Activated CD8-positive, alpha-beta T cell treated with anti-CD3 and anti-CD28 coated beads for 36 hours (primary cell): ENCODE measurements around the gene C1QTNF6. TPM values are rescaled to one million over a fixed set of nuclear protein-coding genes. Genes with fewer than 3 reads are reported as not detected.

Experiments
- ATAC-seq: fragments of 200-7000 bp; cut with Tn5 transposase; one replicate; pipeline ENCODE4 v1.10.0; 2021; ENCODE audit warnings: mild to moderate bottlenecking, moderate library complexity
- CTCF ChIA-PET: fragments of 350-600 bp; sonication (Branson Sonifier 250); formaldehyde crosslinking; loops from one replicate; lab custom pipeline; 2021; ENCODE audit warnings: antibody characterized with exemption; lab: Charles Lee
- POLR2A ChIA-PET: fragments of 350-600 bp; sonication (Branson Sonifier 250); formaldehyde crosslinking; loops from one replicate; lab custom pipeline; 2021; ENCODE audit warnings: antibody characterized with exemption; lab: Charles Lee
- DNase-seq: peaks from one replicate; pipeline ENCODE4 v3.0.0-alpha.2; 2020
- H3K27ac Mint-ChIP-seq: one replicate; pipeline ENCODE4 v1.8.0; 2021; ENCODE audit warnings: mild to moderate bottlenecking, mixed read lengths
- H3K27me3 Mint-ChIP-seq: one replicate; pipeline ENCODE4 v1.8.0; 2021; ENCODE audit warnings: mixed read lengths
- H3K36me3 Mint-ChIP-seq: one replicate; pipeline ENCODE4 v1.8.0; 2021; ENCODE audit warnings: low read depth, mixed read lengths
- H3K4me1 Mint-ChIP-seq: one replicate; pipeline ENCODE4 v1.8.0; 2021; ENCODE audit warnings: low read depth, mixed read lengths
- H3K4me3 Mint-ChIP-seq: one replicate; pipeline ENCODE4 v1.8.0; 2021; ENCODE audit warnings: mild to moderate bottlenecking, moderate library complexity, mixed read lengths
- H3K9me3 Mint-ChIP-seq: one replicate; pipeline ENCODE4 v1.8.0; 2021; ENCODE audit warnings: mixed read lengths
- CTCF ChIP-seq: fragments of 200-600 bp; IDR thresholded peaks from one replicate; pipeline ENCODE4 v1.8.0; 2022; ENCODE audit warnings: antibody characterized with exemption, mild to moderate bottlenecking
- intact Hi-C: fragments of 100-400 bp; cut with micrococcal nuclease; formaldehyde crosslinking; loops from one replicate; pipeline ENCODE4 v1.10.0; 2022
- total RNA-seq, 2 experiments: library from RNA; stranded (reverse); gene quantifications; one replicate each; pipeline ENCODE4 v1.2.3, GENCODE V29; 2021

The C1QTNF6 gene
- total RNA-seq, 2 experiments from 2014 or later = 6.4 TPM

GRCh38 chr22:37182101-37182948 is 5.7 kb downstream of the C1QTNF6 start:
- POLR2A ChIA-PET = interaction anchor here (1.4 kb wide), 1 partner anchor 59 kb away, joined by 4 read pairs; no protein-coding TSS in a partner anchor
- Mint-ChIP-seq H3K27ac (no peak overlapping the region), H3K27me3 (no peaks in the 10 kb centered on the region), H3K36me3 (no peaks in the 10 kb centered on the region), H3K4me3 (no peak overlapping the region), H3K4me1 (peaks cover 42% of the 10 kb centered on the region), H3K9me3 (no peaks in the 10 kb centered on the region)
- intact Hi-C loops = no loop called here
- no peak for ATAC-seq
- DNase-seq = peak; percentile 6
- no peak for TF ChIP-seq CTCF
- CTCF ChIA-PET = no interaction called here

- peak; percentile 1 for DNase-seq
- Mint-ChIP-seq H3K9me3 (no peaks in the 10 kb centered on the region), H3K27ac (no peak overlapping the region), H3K4me1 (peaks cover 38% of the 10 kb centered on the region), H3K4me3 (no peak overlapping the region), H3K27me3 (no peaks in the 10 kb centered on the region), H3K36me3 (no peaks in the 10 kb centered on the region)
- no peak for ATAC-seq
- intact Hi-C loops = no loop called here
- ChIA-PET POLR2A (interaction anchor here (1.4 kb wide), 1 partner anchor 59 kb away, joined by 4 read pairs; no protein-coding TSS in a partner anchor), CTCF (no interaction called here)
- no peak for TF ChIP-seq CTCF
These were observed 6.4 kb downstream of the C1QTNF6 start for GRCh38 chr22:37181681-37182080.

- Mint-ChIP-seq H3K4me1 (peaks cover 37% of the 10 kb centered on the region), H3K27me3 (no peaks in the 10 kb centered on the region)
These were observed 7.4 kb downstream of the C1QTNF6 start for GRCh38 chr22:37180531-37181231.

GRCh38 chr22:37179622-37180420 is 8.2 kb downstream of the C1QTNF6 start:
- ATAC-seq (no peak), DNase-seq (no peak)
- Mint-ChIP-seq H3K27ac (no peak overlapping the region), H3K36me3 (no peaks in the 10 kb centered on the region), H3K9me3 (no peaks in the 10 kb centered on the region), H3K4me1 (peaks cover 32% of the 10 kb centered on the region), H3K4me3 (no peak overlapping the region), H3K27me3 (no peaks in the 10 kb centered on the region)
- no peak for TF ChIP-seq CTCF
- CTCF ChIA-PET = no interaction called here
- POLR2A ChIA-PET = interaction anchor here (1.0 kb wide), 1 partner anchor 31 kb away, joined by 3 read pairs; no protein-coding TSS in a partner anchor
- intact Hi-C loops = no loop called here

More at GRCh38 chr22:37180531-37181231, 7.4 kb downstream of the C1QTNF6 start:
- CTCF ChIA-PET = no interaction called here
- TF ChIP-seq CTCF = no peak
- ATAC-seq (no peak), DNase-seq (peak; percentile 3)
- Mint-ChIP-seq H3K9me3 (no peaks in the 10 kb centered on the region), H3K4me3 (no peak overlapping the region), H3K27ac (peak overlapping the region; percentile 50), H3K36me3 (no peaks in the 10 kb centered on the region)
- intact Hi-C loops = no loop called here
- POLR2A ChIA-PET = interaction anchor here (1.0 to 1.2 kb wide), 2 partner anchors 17 to 32 kb away, joined by 3 read pairs; no protein-coding TSS in a partner anchor
